IPS-18c (cell line): ENCODE results near the gene CXorf58.
"Not testable (repeated sequence)": the region's sequence is repeated elsewhere in the genome, so short reads cannot be mapped to it uniquely, and the experiment has no call there.

Experiments used
- H3K4me3 ChIP-seq: 2 replicates; pipeline ENCODE4 v1.7.0; 2013; ENCODE audit warnings: low read depth, mild to moderate bottlenecking, low read length, moderate library complexity; ENCODE audit not compliant: insufficient read depth
- H3K9me3 ChIP-seq: one replicate; pipeline ENCODE4 v1.6.1; 2013; ENCODE audit warnings: mild to moderate bottlenecking, low read length, moderate library complexity; ENCODE audit not compliant: control insufficient read depth, insufficient read depth

CXorf58 gene, protein sequence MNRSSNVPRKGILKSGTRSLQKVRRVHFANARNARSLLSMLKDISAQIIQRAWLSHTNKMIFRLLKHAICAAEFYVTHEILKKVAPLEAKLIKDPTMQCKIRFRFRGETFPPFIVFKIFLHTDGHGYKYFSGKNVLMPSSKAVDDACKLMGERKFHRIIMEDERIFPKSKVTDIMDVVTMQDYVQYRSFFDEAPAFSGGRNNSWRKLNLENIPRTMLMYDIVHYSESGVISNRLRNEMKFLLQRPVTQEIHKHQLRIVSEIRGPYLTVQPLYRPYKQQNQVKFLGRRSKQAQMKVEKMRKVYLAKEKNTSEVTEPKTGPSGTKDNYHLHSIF

DNA sequence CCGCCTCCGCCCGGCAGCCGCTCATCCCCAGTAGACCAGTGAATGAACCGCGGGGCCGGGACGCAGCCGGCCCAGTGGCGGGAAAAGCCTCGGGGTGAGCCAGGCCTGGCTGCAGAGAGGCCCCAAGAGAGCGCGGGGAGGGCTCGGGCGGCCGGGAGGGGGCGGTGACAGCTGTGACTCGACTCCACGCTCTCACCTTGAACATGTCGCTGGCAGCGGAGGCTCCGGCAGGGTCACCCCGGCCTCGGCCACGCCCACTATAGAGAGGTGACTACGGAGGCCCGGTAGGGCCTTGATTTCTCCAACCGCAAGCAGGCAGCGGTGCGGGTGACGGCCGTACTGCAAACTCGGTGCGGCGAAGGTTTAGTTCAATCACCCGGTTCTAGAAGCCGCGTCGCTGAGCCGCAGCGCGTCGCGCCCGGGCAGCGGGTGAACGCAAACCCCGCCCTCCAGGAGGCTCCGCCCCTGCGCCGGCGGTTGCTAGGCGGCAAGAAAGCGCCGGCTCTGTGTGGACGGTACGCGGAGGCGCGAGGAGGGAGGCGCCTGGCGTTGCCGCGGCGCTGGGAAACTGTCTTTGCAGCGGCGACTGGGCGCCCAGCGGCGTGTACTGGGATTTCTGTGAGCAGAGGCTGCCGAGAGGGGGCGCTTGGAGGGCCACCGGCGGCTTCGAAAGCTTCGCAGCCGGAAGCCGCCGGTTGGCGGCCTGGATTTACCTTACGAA lies at the start of gene CXorf58, which contains the start of gene APOO:
CXorf58 (plus strand) TSS at position 509 of the 721 bp plus-strand sequence. CDS start 2,297 bp downstream, outside the sequence.
APOO (minus strand) TSS at position 441 of the 721 bp plus-strand sequence; CDS start at position 205, 236 bp downstream.
- H3K4me3 ChIP-seq, result peak within 1 kb of the TSS; percentile 81
- H3K9me3 ChIP-seq, result peaks cover 2% of the 10 kb centered on the region

DNA sequence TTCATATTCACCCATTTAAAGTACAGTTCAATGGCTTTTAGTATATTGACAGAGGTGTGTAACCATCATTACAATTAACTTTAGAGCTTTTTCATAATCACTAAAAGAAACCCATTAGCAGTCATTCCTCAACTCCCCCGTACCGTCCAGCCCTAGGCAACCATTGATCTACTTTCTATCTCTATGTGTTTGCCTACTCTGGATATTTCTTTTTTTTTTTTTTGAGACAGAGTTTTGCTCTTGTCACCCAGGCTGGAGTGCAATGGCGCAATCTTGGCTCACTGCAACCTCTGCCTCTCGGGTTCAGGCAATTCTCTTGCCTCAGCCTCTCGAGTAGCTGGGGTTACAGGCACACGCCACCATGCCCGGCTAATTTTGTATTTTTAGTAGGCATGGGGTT lies 48.6 kb upstream of the CXorf58 start:
- H3K4me3 ChIP-seq, H3K9me3 ChIP-seq: not testable (repeated sequence)

DNA sequence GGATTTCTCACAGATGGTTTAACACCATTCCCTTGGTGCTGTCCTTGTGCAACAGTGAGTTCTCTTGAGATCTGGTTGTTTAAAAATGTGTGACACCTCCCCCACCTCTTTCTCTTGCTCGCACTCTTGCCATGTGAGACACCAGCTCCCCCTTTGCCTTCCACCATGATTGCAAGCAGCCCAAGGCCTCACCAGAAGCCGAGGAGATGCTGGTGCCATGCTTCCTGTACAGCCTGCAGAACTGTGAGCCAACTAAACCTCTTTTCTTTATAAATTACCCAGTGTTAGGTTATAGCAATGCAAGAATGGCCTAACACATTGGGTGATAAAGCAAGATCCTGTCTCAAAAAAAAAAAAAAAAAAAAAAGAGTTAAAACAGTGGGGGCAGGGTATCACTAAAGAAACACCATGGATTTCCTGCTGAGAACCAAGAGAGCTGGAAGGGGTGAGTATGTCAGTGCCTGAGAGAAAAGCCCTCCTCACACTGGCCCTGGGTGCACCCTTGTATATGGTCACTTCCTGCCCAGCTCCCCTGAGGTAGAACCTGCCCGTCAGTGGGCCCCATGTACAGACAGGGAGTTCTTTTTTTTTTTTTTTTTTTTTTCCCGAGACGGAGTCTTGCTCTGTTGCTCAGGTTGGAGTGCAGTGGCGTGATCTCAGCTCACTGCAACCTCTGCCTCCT lies 46.5 kb upstream of the CXorf58 start:
- Histone ChIP-seq H3K4me3 (no peak overlapping the region), H3K9me3 (no peaks in the 10 kb centered on the region)

DNA sequence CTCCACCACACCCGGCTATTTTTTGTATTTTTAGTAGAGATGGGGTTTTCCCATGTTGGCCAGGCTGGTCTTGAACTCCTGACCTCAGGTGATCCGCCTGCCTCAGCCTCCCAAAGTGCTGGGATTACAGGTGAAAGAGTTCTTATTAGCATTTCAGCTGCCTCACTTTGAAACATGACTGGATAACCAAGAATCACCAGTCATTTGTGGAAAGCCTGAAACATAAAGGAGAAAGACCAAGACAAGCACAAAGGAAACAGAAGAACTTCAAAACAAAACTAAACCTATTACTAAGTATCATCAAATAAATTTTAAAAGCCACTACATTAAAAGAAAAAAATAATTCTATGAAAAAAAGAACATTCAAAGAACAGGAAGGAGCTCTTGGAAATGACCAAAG lies 45.9 kb upstream of the CXorf58 start:
- not testable (repeated sequence) for H3K9me3 ChIP-seq, H3K4me3 ChIP-seq

DNA sequence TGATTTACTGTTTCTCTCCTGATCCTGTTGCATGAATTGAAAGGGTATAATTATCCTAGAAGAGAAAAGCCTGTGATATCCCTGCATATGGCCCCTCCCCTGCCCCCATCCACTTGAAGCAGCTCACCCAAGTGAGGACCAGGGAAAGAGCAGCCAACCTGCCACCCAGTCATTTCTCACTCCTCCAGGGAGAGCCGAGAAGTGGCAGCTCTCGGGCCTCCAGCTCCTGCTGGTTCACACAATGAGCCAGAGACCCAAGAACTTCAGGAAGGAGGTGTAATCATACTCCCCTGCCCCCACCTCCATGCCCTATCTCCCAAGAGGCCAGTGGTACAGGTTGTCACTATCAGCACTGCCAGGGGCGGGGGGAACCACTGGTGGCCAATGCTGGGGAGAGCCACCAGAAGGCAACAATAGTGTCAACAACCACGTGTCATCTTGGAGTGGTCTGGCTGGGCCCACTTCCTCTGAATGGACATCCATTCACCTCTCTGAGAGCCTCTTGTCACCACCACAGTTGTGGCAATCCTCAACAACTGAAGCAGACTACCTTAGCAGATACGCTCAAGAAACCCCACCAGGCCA lies 43.0 kb upstream of the CXorf58 start:
- H3K4me3 ChIP-seq, result no peak overlapping the region

DNA sequence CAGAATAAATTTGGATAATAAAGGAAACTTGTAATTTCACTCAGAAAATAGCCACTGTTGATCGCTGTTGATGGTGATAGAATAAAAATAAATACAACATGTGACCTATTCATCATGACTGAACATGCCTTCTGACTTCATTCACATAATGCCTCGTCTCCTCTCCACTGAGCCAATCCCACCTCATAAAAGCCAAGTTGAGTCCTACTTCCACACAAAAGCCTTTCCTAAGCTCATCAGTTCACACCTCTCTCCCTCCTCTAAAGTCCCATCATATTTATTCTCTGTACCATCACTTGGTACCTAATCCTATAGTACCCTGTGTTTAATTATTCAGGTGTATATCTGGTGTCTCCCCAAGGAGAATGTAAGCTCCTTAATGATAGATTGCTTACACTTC lies 37.8 kb upstream of the CXorf58 start:
- Histone ChIP-seq H3K4me3 (no peak overlapping the region), H3K9me3 (no peaks in the 10 kb centered on the region)

More for the DNA sequence above, 43.0 kb upstream of the CXorf58 start:
- no peaks in the 10 kb centered on the region for H3K9me3 ChIP-seq

DNA sequence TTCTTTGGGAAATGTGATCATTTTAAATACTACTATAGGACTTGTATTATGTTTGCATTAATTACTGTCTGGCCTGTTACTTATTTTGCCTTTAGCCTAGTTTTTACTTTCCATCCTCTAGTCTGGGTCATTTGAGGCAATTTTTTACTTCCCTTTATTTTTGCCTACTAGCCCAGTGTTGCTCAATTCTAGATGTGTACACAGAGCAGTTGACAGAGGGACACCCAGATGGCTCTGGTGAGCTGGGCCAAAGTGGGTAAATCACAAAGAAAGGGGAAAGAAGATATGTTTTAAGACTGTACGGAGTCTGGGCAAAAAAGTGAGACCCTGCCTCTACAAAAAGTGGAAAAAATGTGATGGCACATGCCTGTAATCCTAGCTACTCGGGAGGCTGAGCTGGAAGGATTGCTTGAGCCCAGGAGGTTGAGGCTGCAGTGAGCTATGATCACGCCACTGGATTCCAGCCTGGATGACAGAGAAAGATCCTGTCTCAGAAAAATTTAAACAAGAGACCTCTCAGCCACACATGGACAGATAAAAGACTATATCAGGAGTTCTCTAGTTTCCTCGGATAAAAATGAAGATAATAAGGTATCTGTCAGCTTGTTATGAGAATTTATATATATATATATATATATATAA lies 35.8 kb upstream of the CXorf58 start:
- Histone ChIP-seq H3K9me3 (no peaks in the 10 kb centered on the region), H3K4me3 (no peak overlapping the region)

DNA sequence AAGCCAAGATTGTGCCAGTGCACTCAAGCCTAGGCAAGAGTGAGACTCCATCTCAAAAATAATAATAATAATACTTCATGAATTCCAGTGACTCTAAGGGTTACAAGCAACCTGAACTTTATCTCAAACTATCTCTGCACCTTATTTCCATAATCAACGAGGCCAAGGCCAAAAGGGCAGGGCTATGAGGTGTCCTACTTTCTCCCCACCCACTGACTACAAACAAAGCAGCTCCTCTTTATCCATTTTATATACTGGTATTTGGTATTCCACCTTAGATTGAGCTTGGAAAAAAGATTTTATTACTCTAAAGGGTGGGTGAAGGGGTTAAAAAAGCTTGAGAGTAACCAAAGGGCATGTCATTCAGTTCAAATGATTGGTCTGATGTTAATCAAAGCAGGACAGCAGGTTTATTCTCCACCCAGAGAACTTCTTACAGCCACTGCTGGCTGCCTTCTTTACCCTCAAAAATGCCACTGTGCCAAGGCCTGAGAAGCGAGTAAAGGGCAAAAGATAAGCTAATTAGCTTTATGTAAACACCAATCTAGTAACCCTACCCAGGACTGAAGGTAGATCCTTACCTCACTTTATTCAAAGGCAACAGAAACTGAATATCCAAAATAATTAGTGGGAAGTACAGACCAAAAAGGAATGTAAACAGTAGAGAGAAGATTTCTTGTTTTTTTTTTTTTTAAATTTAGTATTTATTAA lies 28.3 kb upstream of the CXorf58 start:
- H3K9me3 ChIP-seq, result no peaks in the 10 kb centered on the region
- no peak overlapping the region for H3K4me3 ChIP-seq

DNA sequence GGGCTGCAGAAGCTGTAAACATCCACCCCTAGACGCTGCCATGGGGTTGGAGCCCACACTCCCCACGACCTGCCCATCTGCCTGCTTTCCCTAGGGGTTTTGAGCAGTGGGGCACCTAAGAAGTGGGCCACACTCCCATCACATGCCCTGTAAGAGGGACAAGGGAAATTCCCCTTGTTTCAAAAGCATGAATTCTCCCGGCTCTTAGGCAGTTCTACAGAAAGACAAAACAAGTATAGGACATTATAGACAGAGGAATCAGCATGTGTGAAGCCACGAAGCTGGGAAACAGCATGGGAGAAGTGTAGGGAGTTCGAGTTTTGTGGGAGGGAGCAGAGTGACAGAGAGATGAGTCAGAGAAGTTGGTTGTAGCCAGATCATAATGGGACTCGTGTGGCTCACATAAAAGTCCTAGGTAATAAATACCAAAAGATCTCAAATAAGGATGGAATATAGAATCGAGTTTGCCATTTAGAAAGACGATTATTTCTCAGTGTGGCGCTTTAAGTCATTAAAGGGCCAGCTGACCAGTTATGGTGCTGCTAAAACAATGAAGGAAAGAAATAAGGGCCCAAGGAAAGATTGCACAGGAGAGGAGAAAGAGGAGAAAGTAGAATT lies 24.0 kb upstream of the CXorf58 start:
- Histone ChIP-seq H3K9me3 (no peaks in the 10 kb centered on the region), H3K4me3 (no peak overlapping the region)

DNA sequence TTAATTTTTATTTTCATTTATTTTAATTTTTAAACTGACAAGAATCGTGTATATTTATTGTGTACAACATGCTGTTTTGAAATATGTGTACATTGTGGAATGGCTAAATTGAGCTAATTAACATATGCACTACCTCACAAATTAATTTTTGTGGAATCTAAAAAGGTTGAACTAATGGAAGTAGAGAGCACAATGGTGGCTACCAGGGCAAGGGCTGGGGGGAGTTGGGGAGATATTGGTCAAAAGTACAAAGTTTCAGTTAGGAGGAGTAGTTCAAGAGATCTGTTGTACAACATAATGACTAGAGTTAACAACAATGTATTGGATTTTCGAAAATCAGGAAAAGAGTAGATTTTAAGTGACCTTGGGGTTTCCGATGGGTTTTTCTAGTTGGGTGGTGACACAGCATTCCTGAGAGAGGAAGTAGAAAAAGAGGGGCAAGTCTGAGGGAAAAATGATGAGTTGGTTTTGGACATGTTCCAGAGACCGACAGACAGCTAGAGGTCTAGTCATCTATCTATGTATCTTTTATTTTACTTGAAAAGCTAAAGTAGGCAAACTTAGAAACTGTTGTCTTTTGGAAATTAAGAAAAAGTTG lies 23.3 kb upstream of the CXorf58 start:
- H3K9me3 ChIP-seq, result no peaks in the 10 kb centered on the region
- no peak overlapping the region for H3K4me3 ChIP-seq

DNA sequence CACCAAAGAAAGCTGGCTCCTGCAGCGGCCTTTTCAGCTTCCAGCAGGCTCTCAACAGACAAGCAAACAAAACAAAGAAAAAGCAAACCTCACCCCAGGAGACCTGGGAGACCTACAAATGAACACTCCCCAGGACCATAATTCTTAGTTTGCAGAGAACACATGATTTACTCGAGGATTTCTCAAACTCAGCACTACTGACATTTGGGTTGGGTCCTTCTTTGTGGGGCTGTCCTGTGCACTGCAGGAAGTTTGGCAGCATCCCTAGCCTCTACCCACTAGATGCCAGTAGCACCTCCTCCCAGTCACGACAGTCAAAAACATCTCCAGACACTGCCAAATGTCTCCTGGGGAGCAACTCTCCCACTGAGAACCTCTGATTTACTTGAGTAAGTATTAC lies 22.0 kb upstream of the CXorf58 start:
- no peak overlapping the region for H3K4me3 ChIP-seq
- peaks cover 2% of the 10 kb centered on the region for H3K9me3 ChIP-seq

DNA sequence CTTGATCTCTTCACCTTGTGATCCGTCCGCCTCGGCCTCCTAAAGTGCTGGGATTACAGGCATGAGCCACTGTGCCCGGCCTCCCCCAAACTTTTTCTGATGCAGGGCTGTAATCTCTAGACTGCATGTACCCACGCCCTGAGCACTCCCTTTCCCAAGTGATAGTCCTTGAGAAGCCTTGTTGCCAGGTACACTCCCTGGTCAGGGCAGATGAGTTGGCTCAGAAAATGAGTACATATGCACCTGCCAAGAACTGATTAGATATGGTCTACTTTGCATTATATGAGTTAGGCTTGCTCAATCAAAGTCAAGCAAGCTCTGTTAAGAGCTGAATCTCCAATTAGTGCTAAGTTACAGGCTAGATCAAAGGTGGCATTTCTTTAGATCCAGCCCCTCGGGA lies 20.4 kb upstream of the CXorf58 start:
- no peak overlapping the region for H3K4me3 ChIP-seq
- peaks cover 2% of the 10 kb centered on the region for H3K9me3 ChIP-seq

DNA sequence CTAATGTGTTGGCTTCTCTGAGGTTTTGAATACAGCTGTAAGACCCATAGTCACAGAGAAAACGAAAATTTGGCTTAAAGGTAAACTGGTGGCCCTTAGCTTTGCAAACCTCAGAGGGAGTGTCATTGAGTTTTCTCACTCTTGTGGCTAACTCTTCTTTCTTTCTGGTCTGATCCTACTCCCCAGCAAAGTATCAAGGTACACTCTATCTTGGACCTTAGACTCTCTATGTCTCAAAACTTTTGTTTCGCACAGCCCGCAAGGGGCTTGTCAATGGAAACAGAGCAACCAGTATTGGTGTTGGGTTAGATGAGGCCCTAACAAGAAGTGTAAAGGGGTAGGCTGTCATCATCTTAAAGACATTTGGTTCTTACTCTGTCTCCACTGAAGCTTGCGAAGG lies 19.9 kb upstream of the CXorf58 start:
- peaks cover 2% of the 10 kb centered on the region for H3K9me3 ChIP-seq
- H3K4me3 ChIP-seq, result no peak overlapping the region

DNA sequence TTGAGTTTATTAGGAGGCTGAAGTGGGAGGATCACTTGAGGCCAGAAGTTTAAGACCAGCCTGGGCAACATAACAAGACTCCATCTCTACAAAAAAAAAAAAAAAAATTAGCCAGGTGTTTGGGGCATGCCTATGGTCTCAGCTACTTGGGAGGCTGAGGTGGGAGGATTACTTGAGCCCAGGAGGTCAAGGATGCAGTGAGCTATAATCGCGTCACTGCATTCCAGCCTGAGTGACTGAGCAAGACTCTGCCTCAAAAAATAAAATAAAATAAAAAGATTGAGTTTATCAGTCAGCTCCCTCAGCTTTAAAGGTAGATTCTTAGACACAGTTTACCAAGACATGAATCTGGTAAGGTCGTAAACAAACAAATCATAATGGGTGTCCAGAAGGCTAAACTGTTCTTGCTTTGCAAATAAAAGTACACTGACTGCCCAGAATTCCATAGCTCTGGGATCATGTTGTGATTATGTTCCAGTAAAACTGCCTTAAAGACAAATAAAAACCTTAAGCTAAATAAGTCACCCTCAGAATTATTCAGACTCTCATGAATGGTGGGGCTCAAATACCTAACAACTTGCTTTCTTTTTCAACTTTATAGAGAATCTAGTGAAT lies 18.8 kb upstream of the CXorf58 start:
- Histone ChIP-seq H3K4me3 (no peak overlapping the region), H3K9me3 (peaks cover 2% of the 10 kb centered on the region)

DNA sequence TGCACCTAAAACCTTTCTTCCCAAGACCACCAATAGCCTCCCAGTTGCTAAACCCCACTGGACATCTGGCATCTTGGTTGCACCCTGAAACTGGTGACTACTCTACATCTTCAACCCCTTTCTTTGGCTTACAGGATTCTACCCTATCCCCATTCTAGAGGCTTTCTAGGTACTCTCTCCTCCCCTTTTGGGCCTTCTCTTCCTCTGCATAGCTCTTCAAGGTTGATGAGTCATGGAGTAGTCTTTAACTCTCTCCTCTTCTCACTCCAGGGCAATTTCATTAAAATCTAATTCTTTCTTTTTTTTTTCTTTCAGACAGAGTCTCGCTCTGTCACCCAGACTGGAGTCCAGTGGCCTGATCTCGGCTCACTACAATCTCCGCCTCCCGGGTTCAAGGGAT lies 16.9 kb upstream of the CXorf58 start:
- H3K4me3 ChIP-seq, result no peak overlapping the region
- H3K9me3 ChIP-seq, result peaks cover 2% of the 10 kb centered on the region

DNA sequence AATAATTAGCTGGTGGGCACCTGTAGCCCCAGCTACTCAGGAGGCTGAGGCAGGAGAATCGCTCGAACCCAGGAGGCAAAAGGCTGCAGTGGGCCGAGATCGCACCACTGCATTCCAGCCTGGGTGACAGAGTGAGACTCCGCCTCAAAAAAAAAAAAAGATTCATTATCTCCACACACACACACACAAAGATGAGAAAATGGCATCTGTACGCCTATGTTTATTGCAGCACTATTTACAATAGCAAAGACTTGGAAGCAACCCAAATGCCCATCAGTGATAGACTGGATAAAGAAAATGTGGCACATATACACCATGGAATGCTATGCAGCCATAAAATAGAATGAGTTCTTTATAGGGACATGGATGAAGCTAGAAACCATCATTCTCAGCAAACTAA lies 12.8 kb upstream of the CXorf58 start:
- not testable (repeated sequence) for H3K9me3 ChIP-seq, H3K4me3 ChIP-seq
